Gastrocnemius medialis (tissue), 4 donors: ENCODE data around the gene RYR2. TPM values are rescaled to one million over a fixed set of nuclear protein-coding genes. Genes with fewer than 3 reads are reported as not detected.

Source experiments
- ATAC-seq, 2 donors: fragments of 150-250 bp; one replicate each; pipeline ENCODE4 v1.9.1; 2016
- DNase-seq, 2 donors: peaks; one replicate each; pipeline ENCODE4 v3.0.0-alpha.2; 2019
- H3K27ac ChIP-seq, 4 donors: fragments of 200-600 bp; sonication (generic); 1 replicate in 1 of 4; 2 replicates in 3 of 4; pipeline ENCODE4 v1.5.1; 2016 to 2018; ENCODE audit warnings: mild to moderate bottlenecking in 2 of 4, moderate library complexity in 1 of 4
- H3K27me3 ChIP-seq, 3 donors: fragments of 200-600 bp; sonication (generic) in 2 of 3; 1 replicate in 1 of 3; 2 replicates in 2 of 3; pipeline versions ENCODE4 v1.5.1 to v1.6.0; 2016 to 2019; ENCODE audit warnings: mild to moderate bottlenecking in 1 of 3, moderate library complexity in 1 of 3
- H3K36me3 ChIP-seq, 2 donors: fragments of 200-600 bp; sonication (generic) in 1 of 2; one replicate each; pipeline ENCODE4 v1.5.1; 2017 to 2018
- H3K4me1 ChIP-seq, 2 donors: fragments of 200-600 bp; sonication (generic) in 1 of 2; one replicate each; pipeline ENCODE4 v1.5.1; 2016 to 2017; ENCODE audit warnings: mild to moderate bottlenecking in 2 of 2
- H3K4me3 ChIP-seq, 4 donors: fragments of 200-600 bp; sonication (generic) in 3 of 4; 1 replicate in 1 of 4; 2 replicates in 3 of 4; pipeline ENCODE4 v1.5.1; 2016 to 2019; ENCODE audit warnings: mild to moderate bottlenecking in 2 of 4
- H3K9me3 ChIP-seq, 3 donors: fragments of 200-600 bp; sonication (generic) in 2 of 3; 1 replicate in 1 of 3; 2 replicates in 2 of 3; pipeline ENCODE4 v1.5.1; 2016 to 2019
- CTCF ChIP-seq, 5 experiments: fragments of 450-650 bp in 3 of 5; fragments of 200-600 bp in 2 of 5; sonication (generic) in 2 of 5; IDR thresholded peaks in 4 of 5; conservative IDR thresholded peaks in 1 of 5; 1 replicate in 4 of 5; 2 replicates in 1 of 5; pipeline ENCODE4 v1.5.1; 2016 to 2019; ENCODE audit warnings: antibody characterized with exemption in 5 of 5, mild to moderate bottlenecking in 3 of 5, moderate library complexity in 3 of 5
- POLR2A ChIP-seq, 2 donors: fragments of 450-650 bp; IDR thresholded peaks; one replicate each; pipeline ENCODE4 v1.6.1; 2017; ENCODE audit warnings: antibody characterized with exemption in 2 of 2, mild to moderate bottlenecking in 2 of 2, moderate library complexity in 2 of 2
- in situ Hi-C, 4 donors: fragments of 200-750 bp; cut with MboI; loops; one replicate each; pipeline versions ENCODE4 v1.15.0 to v1.8.0; 2017; ENCODE audit warnings: low sequenced_read_pairs in 4 of 4
- intact Hi-C: fragments of 100-400 bp; cut with DNase I; formaldehyde crosslinking; loops from one replicate; pipeline ENCODE4 v1.15.1; 2023; ENCODE audit warnings: low total_unique reads
- total RNA-seq, 4 donors: library from RNA; depleted of rRNA; stranded (reverse); fragments of >200 nt; gene quantifications; one replicate each; pipeline versions ENCODE4 v1.1.0 to v1.2.3, GENCODE V29; 2016

The RYR2 gene
- total RNA-seq, 4 donors from 2014 or later = 0.04 to 0.16 (median 0.07) TPM

GRCh38 chr1:237429252-237429651 lies 387.3 kb downstream of the RYR2 start:
- no peak for TF ChIP-seq CTCF (IDR thresholded peaks at IDR 0.05 in 4 of 5, conservative IDR thresholded peaks at IDR 0.05 in 1 of 5)
- TF ChIP-seq POLR2A (IDR thresholded peaks at IDR 0.05) = no peak
- ATAC-seq (no peak), DNase-seq (no peak)
- no peak overlapping the region for H3K4me3 ChIP-seq
- no peaks in the 10 kb centered on the region for H3K36me3 ChIP-seq
- H3K27me3 ChIP-seq = no peaks in the 10 kb centered on the region
- H3K27ac ChIP-seq = no peak overlapping the region
- no peaks in the 10 kb centered on the region for H3K4me1 ChIP-seq
- intact Hi-C loops (no loop called here), in situ Hi-C loops (no loop called here)
- H3K9me3 ChIP-seq = no peaks in the 10 kb centered on the region

GRCh38 chr1:237431448-237431847 lies 389.5 kb downstream of the RYR2 start:
- intact Hi-C loops = no loop called here
- H3K27me3 ChIP-seq = no peaks in the 10 kb centered on the region
- H3K36me3 ChIP-seq = no peaks in the 10 kb centered on the region
- no peaks in the 10 kb centered on the region for H3K9me3 ChIP-seq
- DNase-seq (no peak), ATAC-seq (no peak)
- no peak overlapping the region for H3K27ac ChIP-seq
- H3K4me1 ChIP-seq = no peaks in the 10 kb centered on the region
- TF ChIP-seq CTCF (IDR thresholded peaks at IDR 0.05 in 4 of 5, conservative IDR thresholded peaks at IDR 0.05 in 1 of 5) = no peak
- no peak overlapping the region for H3K4me3 ChIP-seq
- in situ Hi-C loops = no loop called here

- intact Hi-C loops = no loop called here
- Histone ChIP-seq H3K27me3 (no peaks in the 10 kb centered on the region), H3K9me3 (no peaks in the 10 kb centered on the region), H3K27ac (no peak overlapping the region), H3K36me3 (no peaks in the 10 kb centered on the region), H3K4me3 (no peak overlapping the region), H3K4me1 (no peaks in the 10 kb centered on the region)
- TF ChIP-seq CTCF (IDR thresholded peaks at IDR 0.05 in 4 of 5, conservative IDR thresholded peaks at IDR 0.05 in 1 of 5) (no peak), POLR2A (IDR thresholded peaks at IDR 0.05) (no peak)
- in situ Hi-C loops = no loop called here
- ATAC-seq = no peak
- no peak for DNase-seq
Observed at GRCh38 chr1:237440346-237440745, 398.4 kb downstream of the RYR2 start.

- DNase-seq (no peak), ATAC-seq (no peak)
- H3K4me3 ChIP-seq = no peak overlapping the region
- in situ Hi-C loops = no loop called here
- no peaks in the 10 kb centered on the region for H3K36me3 ChIP-seq
- no peaks in the 10 kb centered on the region for H3K9me3 ChIP-seq
- TF ChIP-seq POLR2A (IDR thresholded peaks at IDR 0.05) = no peak
- no peak for TF ChIP-seq CTCF (IDR thresholded peaks at IDR 0.05 in 4 of 5, conservative IDR thresholded peaks at IDR 0.05 in 1 of 5)
- intact Hi-C loops = no loop called here
- H3K4me1 ChIP-seq = no peaks in the 10 kb centered on the region
- H3K27me3 ChIP-seq = no peaks in the 10 kb centered on the region
- H3K27ac ChIP-seq = no peak overlapping the region
Observed at GRCh38 chr1:237444120-237444790, 402.3 kb downstream of the RYR2 start.

GRCh38 chr1:237448042-237448441 lies 406.1 kb downstream of the RYR2 start:
- no peaks in the 10 kb centered on the region for H3K9me3 ChIP-seq
- H3K36me3 ChIP-seq = no peaks in the 10 kb centered on the region
- intact Hi-C loops (no loop called here), in situ Hi-C loops (no loop called here)
- no peak for TF ChIP-seq CTCF (IDR thresholded peaks at IDR 0.05 in 4 of 5, conservative IDR thresholded peaks at IDR 0.05 in 1 of 5)
- TF ChIP-seq POLR2A (IDR thresholded peaks at IDR 0.05) = no peak
- H3K4me3 ChIP-seq = no peak overlapping the region
- H3K27ac ChIP-seq = no peak overlapping the region
- H3K27me3 ChIP-seq = no peaks in the 10 kb centered on the region
- H3K4me1 ChIP-seq = no peaks in the 10 kb centered on the region
- DNase-seq (no peak), ATAC-seq (no peak)
